Mucosa of stomach (tissue), 1 donor: Measurements from ENCODE around the gene GRB7.
"Not testable (repeated sequence)": the region's sequence is repeated elsewhere in the genome, so short reads cannot be mapped to it uniquely, and the experiment has no call there.

Experiments
- H3K27me3 ChIP-seq: one replicate; pipeline ENCODE4 v1.7.0; 2013; ENCODE audit warnings: mild to moderate bottlenecking, low read length; ENCODE audit not compliant: control insufficient read depth, insufficient read depth
- H3K36me3 ChIP-seq: one replicate; pipeline ENCODE4 v1.7.0; 2013; ENCODE audit warnings: low read length; ENCODE audit not compliant: control insufficient read depth, insufficient read depth
- H3K4me1 ChIP-seq: one replicate; pipeline ENCODE4 v1.7.0; 2013; ENCODE audit warnings: mild to moderate bottlenecking, low read length; ENCODE audit not compliant: control insufficient read depth, insufficient read depth
- H3K4me3 ChIP-seq: one replicate; pipeline ENCODE4 v1.7.0; 2013; ENCODE audit warnings: low read length
- H3K9ac ChIP-seq: one replicate; pipeline ENCODE4 v1.7.0; 2013; ENCODE audit warnings: mild to moderate bottlenecking, low read length, moderate library complexity
- H3K9me3 ChIP-seq: one replicate; pipeline ENCODE4 v1.7.0; 2013; ENCODE audit warnings: mild to moderate bottlenecking, low read length, moderate library complexity; ENCODE audit not compliant: control insufficient read depth
- donor health status: Pancreatic carcinoma.

The GRB7 gene

DNA sequence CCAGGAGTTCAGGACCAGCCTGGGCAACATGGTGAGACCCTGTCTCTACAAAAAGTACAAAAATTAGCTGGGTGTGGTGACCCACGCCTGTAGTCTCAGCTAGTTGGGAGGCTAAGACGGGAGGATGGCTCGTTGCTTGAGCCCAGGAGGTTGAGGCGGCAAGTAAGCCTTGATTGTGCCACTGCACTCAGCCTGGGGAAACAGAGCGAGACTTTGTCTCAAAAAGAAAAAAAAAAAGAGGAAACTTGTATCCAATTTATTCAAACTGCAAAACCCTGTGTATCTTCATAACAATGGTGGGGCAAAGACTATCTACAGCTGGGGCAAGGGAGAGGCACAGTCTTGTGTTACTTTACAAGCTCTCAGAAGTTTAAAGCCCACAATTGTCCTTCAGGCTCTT is 21.5 kb downstream of the GRB7 start:
- Histone ChIP-seq H3K9ac (no peak overlapping the region), H3K4me1 (peaks cover 7% of the 10 kb centered on the region), H3K36me3 (no peaks in the 10 kb centered on the region), H3K9me3 (no peaks in the 10 kb centered on the region), H3K27me3 (no peaks in the 10 kb centered on the region), H3K4me3 (no peak overlapping the region)

DNA sequence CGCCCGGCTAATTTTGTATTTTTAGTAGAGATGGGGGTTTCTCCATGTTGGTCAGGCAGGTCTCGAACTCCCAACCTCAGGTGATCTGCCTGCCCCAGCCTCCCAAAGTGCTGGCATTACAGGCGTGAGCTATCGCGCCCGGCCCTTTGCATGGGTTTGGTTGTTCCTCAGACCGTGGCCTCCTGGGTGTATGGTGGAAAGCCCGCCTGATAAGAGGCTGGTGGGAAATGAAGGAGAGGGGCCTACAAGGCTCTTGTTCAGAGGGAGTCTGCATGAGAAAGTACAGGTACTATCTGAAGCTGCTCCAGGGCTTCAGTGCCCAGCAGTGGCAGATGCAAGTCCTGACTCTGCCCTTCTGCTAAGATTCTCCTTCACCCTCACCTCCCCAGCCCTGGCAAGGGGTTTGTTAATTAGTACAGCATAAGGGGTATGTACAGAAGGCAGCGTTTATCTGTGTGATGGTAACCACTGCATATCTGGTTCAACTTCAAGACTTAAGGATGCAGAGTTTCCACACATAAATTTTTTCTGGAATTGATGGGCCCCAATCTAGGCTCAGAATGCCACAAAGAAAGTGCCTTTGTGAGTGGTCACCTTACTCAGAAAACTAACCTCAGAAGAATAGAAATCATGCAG is 24.2 kb downstream of the GRB7 start:
- no peaks in the 10 kb centered on the region for H3K36me3 ChIP-seq
- no peaks in the 10 kb centered on the region for H3K4me1 ChIP-seq
- no peak overlapping the region for H3K4me3 ChIP-seq
- H3K27me3 ChIP-seq = no peaks in the 10 kb centered on the region
- H3K9me3 ChIP-seq = no peaks in the 10 kb centered on the region
- no peak overlapping the region for H3K9ac ChIP-seq

DNA sequence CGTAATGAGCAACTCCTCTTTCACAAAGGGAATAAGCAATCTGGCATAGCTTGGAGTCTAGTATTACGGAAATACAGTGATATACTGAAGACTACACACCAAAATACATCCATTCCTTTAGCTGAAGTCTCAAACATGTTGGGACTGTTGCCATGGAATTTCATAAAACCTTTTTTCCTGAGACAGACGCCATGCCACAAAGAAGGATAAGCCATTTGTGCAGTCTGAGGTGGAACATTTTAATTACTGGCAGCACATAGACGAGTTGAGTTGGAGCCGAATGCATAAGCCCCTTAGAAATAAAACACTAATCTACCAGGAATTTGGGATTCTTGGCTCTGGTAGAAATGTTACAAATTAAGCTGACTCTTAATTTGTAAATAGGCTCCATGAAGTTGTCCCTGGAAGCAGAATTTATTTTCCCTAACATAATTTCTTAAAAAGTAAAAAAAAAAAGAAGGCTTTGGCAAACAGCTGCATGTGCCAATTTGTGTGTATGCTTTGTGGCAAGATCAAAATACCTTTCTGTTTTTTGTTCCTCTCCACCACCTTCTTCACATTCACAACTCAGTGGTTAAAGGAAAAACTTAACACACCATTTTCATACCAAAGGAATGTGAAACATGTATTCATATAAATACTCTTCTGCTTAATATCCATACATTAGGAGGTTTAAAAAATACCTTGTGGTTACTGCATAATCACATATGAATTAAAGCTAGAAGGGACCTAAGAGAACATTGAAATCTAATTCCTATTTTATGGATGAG is 25.5 kb downstream of the GRB7 start:
- Histone ChIP-seq H3K36me3 (no peaks in the 10 kb centered on the region), H3K4me3 (no peak overlapping the region), H3K9ac (no peak overlapping the region), H3K9me3 (no peaks in the 10 kb centered on the region), H3K4me1 (no peaks in the 10 kb centered on the region), H3K27me3 (no peaks in the 10 kb centered on the region)

DNA sequence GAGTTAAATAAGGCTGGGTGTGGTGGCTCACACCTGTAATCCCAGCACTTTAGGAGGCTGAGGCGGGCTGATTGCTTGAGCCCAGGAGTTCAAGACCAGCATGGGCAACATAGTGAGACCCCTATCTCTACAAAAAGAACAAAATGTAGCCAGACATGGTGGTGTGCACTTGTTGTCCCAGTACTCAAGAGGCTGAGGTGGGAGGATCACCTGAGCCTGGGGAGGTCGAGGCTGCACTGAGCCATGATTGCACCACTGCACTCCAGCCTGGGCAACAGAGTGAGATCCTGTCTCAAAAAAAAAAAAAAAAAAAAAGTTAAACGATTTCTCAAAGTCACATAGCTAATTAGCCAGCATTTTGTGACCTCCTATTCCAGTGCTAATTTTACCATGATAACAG is 26.4 kb downstream of the GRB7 start:
- H3K36me3 ChIP-seq, H3K4me1 ChIP-seq, H3K9ac ChIP-seq: not testable (repeated sequence)

DNA sequence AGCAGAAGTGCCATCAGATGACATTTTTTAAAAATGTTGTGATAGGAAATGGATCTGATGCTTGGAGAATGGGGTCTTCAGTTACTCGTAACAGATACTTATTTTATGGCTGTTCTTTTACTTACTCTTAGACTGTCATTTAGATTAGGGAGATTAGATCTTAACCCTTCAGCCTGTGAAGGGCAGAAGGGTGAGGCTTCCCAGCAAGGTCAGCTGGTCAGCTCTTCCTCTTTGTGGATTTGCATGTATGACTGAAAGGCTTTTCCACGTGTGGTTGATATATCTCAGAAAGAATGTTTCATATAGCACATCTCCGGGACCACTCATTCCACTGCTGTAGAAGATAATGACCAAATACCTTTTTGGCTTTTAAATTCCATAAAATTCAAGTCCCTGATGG is 27.4 kb downstream of the GRB7 start:
- no peaks in the 10 kb centered on the region for H3K36me3 ChIP-seq
- no peaks in the 10 kb centered on the region for H3K4me1 ChIP-seq
- no peak overlapping the region for H3K9ac ChIP-seq
- H3K27me3 ChIP-seq = no peaks in the 10 kb centered on the region
- no peak overlapping the region for H3K4me3 ChIP-seq
- H3K9me3 ChIP-seq = no peaks in the 10 kb centered on the region

More for the DNA sequence above, 26.4 kb downstream of the GRB7 start:
- not testable (repeated sequence) for H3K9me3 ChIP-seq, H3K4me3 ChIP-seq, H3K27me3 ChIP-seq

DNA sequence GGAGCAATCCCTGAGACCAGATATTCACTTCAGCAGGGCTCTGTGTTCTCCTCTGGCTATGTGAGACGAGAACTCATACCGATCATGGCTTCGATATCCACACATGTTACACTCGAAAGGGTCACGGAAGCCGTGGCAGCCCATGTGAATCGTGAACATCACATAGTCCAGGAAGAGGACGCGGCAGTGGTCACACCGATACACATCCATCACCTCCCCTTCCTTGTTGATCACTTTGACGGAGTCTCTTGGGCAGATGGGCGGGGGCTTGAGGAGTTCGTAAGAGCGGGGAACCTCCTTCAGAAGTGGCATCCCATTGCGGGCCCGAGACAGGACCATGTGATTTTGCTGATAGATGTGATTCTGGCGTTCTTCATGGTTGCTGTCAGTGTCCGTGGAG is 28.0 kb downstream of the GRB7 start:
- Histone ChIP-seq H3K27me3 (no peaks in the 10 kb centered on the region), H3K9me3 (no peaks in the 10 kb centered on the region), H3K9ac (no peak overlapping the region), H3K4me3 (no peak overlapping the region), H3K4me1 (no peaks in the 10 kb centered on the region), H3K36me3 (no peaks in the 10 kb centered on the region)

DNA sequence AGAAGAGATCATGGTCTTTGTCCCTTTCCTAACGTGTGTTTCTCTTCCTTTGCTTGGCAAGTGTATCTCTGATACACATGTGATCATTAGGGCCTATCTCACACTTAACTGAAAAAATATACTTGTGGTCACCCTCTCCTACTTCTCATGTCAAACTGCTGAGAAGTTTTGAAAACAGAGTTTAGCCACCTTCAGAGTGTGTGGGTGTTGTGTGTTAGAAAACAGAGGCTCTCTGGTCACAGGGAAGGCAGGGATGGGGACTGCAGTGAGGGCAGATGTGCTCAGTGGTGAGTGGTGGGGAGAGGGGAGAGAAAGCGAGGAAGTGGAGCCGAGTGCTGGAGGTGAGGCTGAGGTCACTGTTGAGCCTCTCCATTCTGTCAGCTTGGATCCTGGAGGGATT is 29.4 kb downstream of the GRB7 start:
- H3K27me3 ChIP-seq = no peaks in the 10 kb centered on the region
- no peak overlapping the region for H3K4me3 ChIP-seq
- H3K9me3 ChIP-seq = no peaks in the 10 kb centered on the region
- H3K9ac ChIP-seq = no peak overlapping the region
- H3K4me1 ChIP-seq = no peaks in the 10 kb centered on the region
- H3K36me3 ChIP-seq = no peaks in the 10 kb centered on the region

DNA sequence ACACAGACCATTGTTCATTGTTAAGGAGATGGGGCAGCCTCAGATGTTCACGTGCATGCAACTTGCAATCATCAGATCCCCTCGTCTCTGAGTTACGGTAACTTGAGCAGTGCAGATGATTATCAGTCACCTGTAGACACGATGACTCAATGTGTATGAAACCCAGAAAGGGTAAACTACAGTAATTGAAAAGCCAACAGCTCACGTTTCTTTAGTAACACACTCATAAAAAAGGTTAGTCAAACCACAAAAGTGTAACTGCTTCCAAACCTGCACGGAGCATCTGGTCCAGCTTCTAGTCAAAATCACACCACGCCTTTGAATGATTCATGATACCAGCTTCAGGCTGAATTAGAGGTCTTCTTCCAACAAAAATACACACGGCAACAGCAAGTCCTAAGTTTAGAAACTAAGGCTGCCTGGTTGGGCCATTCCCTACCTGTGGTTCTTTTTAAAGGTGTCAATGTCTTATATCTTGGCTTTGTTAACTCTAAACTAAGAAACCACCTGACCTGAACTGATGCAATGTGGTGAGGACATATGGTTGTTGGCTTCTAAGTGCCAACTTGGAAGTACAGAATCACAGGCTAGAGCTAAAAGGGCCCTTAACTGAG is 32.3 kb downstream of the GRB7 start:
- Histone ChIP-seq H3K9me3 (no peaks in the 10 kb centered on the region), H3K4me3 (no peak overlapping the region), H3K4me1 (no peaks in the 10 kb centered on the region), H3K27me3 (no peaks in the 10 kb centered on the region), H3K36me3 (no peaks in the 10 kb centered on the region), H3K9ac (no peak overlapping the region)

DNA sequence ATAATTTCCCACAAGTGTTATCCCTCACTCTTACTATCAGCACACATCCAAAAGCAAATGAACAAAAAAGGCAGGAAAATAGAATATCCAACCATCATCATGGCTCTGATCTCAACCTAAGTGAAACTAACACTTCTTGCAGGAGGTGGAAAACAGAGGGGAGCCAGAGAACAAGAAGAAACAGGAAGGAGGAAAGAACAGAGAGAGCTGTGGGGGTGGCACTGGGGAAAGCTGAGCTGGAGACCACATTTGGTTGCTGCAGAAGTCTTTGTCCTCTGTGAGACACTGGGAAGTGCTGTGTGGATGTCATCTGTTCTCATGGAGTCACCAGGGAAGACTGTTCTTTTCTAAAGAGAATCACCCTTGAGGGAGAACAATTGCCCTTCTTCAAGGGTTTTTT is 34.7 kb downstream of the GRB7 start:
- Histone ChIP-seq H3K9me3 (no peaks in the 10 kb centered on the region), H3K4me1 (no peaks in the 10 kb centered on the region), H3K27me3 (no peaks in the 10 kb centered on the region), H3K9ac (no peak overlapping the region), H3K4me3 (no peak overlapping the region), H3K36me3 (no peaks in the 10 kb centered on the region)

DNA sequence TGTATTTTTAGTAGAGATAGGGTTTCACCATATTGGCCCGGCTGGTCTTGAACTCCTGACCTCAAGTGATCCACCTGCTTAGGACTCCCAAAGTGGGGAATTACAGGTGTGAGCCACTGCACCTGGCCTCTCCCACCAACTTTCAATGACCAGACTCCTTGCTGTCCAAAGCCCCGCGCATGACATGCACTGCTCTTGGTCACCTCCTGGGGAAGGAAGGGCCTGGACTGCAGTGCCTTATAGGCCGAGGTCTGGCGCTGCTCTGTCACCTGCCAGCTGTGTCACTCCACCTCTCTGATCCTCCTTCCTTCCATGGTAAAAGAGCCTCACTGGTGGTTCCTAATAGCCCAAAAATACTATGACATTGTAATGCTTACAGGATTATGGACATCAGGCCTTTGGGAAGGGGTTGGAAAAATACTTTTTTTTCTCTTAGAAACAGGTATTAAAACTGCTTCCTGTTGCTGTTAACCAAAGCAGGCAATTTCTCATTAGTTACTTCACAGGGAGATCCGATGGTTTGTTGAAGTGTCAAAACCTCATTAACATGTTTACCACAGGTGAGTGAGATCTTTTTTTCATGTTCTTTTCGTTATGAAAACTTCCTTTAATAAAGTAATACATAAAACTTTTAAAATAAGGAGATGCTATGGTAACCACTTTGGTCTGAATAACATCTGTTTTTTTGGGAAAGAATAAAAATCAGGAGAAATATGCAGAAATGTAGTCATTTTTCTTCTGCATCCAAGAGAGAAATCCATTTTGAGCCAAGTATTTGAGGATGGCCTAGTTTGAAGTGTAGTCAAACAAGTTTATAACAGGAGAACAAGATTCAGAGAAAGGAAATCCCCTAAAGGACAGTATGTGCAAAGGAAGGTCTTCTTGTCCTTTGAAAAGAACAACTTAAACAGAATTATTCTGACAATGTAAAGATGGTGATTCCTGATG is 35.5 kb downstream of the GRB7 start:
- H3K4me1 ChIP-seq = no peaks in the 10 kb centered on the region
- H3K9me3 ChIP-seq = no peaks in the 10 kb centered on the region
- no peaks in the 10 kb centered on the region for H3K36me3 ChIP-seq
- H3K4me3 ChIP-seq = no peak overlapping the region
- no peaks in the 10 kb centered on the region for H3K27me3 ChIP-seq
- H3K9ac ChIP-seq = no peak overlapping the region

DNA sequence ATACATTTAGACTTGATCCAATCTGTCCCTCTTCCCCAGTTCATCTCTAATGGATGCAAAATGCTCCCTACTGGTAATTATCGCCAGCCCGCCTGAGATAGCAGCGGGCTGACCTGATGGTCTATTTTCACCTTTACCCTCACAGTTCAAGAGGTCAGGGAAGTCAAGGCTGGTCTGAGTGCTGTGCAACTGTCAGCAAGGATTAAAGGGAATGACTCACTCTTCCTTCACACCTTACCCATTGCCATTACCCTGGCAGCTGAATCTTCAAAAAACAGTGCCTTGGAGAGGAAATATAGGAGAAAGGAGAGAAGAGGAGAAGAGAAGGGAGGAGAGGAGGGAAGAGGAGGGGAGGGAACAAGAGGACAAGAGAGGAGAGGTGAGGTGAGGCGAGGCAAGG is 36.3 kb downstream of the GRB7 start:
- Histone ChIP-seq H3K9ac (no peak overlapping the region), H3K9me3 (no peaks in the 10 kb centered on the region), H3K4me3 (no peak overlapping the region), H3K36me3 (no peaks in the 10 kb centered on the region), H3K27me3 (no peaks in the 10 kb centered on the region), H3K4me1 (no peaks in the 10 kb centered on the region)

DNA sequence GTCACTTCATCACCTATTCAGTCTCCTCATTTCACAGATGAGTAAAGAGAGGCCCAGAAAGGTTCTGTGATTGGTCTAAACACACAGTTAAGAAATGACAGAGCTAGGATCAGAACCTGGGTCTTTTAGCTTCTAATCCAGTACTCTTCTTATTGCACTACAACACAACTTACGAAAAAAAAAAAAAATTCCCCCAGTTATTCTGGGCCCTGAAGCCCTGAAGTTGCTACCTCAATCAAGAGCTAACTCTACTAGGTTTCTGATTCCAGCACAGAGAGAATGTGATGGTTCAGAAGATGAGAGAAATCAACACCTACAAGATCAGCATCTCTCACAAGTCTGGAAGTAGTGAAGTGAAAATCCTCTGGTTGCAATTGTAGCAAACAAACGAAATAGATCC is 37.3 kb downstream of the GRB7 start:
- H3K9ac ChIP-seq = no peak overlapping the region

More for the DNA sequence above, 37.3 kb downstream of the GRB7 start:
- no peak overlapping the region for H3K4me3 ChIP-seq
- H3K27me3 ChIP-seq = no peaks in the 10 kb centered on the region
- no peaks in the 10 kb centered on the region for H3K9me3 ChIP-seq
- H3K4me1 ChIP-seq = no peaks in the 10 kb centered on the region
- no peaks in the 10 kb centered on the region for H3K36me3 ChIP-seq
